PC-3 (cell line): ENCODE data around the gene CMPK1.

Experiments used
- EZH2 ChIP-seq: fragments of 300-600 bp; sonication (generic); IDR thresholded peaks from one replicate; pipeline ENCODE4 v1.6.1; 2017; ENCODE audit warnings: antibody characterized with exemption, mild to moderate bottlenecking, low read length; ENCODE audit not compliant: unreplicated experiment
- EZH2phosphoT487 ChIP-seq: fragments of 300-600 bp; sonication (generic); IDR thresholded peaks from 2 replicates; pipeline ENCODE4 v1.6.1; 2018; ENCODE audit warnings: mild to moderate bottlenecking, antibody characterized with exemption, low read length, borderline replicate concordance
- TF ChIP-seq, protein P1 (sequence below): fragments of 300-600 bp; sonication (generic); conservative IDR thresholded peaks from 2 replicates; pipeline ENCODE4 v1.5.1; 2017; ENCODE audit warnings: antibody characterized with exemption, low read depth, mild to moderate bottlenecking, low read length

- TF ChIP-seq EZH2phosphoT487 (no peak), EZH2 (no peak)
- TF ChIP-seq, protein P1, sequence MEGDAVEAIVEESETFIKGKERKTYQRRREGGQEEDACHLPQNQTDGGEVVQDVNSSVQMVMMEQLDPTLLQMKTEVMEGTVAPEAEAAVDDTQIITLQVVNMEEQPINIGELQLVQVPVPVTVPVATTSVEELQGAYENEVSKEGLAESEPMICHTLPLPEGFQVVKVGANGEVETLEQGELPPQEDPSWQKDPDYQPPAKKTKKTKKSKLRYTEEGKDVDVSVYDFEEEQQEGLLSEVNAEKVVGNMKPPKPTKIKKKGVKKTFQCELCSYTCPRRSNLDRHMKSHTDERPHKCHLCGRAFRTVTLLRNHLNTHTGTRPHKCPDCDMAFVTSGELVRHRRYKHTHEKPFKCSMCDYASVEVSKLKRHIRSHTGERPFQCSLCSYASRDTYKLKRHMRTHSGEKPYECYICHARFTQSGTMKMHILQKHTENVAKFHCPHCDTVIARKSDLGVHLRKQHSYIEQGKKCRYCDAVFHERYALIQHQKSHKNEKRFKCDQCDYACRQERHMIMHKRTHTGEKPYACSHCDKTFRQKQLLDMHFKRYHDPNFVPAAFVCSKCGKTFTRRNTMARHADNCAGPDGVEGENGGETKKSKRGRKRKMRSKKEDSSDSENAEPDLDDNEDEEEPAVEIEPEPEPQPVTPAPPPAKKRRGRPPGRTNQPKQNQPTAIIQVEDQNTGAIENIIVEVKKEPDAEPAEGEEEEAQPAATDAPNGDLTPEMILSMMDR, result no peak
Observed at GRCh38 chr1:47418122-47418521, 84.5 kb downstream of the CMPK1 start.
